Hair follicle dermal papilla cell (primary cell): ENCODE data around the gene CDH12. TPM values are rescaled to one million over a fixed set of nuclear protein-coding genes. Genes with fewer than 3 reads are reported as not detected.

Experiments
- total RNA-seq: library from RNA; depleted of rRNA; stranded (reverse); fragments of >200 nt; gene quantifications from 2 replicates; pipeline ENCODE4 v1.2.3, GENCODE V29; 2012

CDH12 gene
- 0.12 and 0.16 TPM in 2 replicates for total RNA-seq

DNA sequence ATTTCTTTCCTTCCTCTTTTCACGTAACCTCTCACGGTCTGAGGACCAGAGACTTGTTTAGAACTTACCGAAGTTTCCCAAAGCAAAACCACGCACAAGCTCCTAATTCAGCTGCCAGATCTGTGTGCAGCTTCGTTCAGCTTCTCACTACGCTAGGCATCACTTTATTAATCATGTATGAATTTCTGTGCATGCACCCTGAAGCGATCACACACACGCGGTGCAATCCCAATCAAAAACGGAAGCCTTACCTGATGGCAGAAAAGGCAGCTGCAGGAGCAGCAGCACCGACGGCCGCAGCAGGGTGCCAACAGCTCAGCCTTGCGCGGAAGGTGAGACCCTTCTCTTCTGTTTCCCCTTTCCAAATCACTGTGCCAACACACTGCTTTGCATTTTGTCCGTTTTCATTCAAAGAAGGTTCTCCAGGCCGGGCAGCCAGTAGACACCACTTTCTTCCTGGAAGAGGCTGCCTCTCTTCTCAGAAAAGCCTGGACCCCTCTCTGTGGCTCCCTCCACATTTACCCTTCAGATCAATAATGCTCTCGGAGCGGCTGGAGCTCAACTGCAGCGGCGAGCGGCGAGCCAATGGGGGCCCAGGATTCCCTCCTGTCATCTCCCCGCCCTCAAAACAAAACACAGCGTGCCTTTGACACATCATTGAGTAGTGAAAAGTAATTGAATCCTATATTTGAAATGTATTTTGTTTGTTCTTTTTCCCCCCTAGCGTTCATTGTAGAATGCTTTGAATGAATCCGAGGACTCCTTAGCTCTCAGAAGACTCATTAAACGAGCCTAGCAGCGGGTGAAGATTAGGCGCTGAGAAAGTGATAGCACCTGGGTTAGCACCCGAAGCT lies at the start of gene CDH12:
Gene CDH12, minus strand, starts transcription at position 538 of the 854 bp plus-strand sequence.

